ENCODE results near the gene CGRRF1.

DNA sequence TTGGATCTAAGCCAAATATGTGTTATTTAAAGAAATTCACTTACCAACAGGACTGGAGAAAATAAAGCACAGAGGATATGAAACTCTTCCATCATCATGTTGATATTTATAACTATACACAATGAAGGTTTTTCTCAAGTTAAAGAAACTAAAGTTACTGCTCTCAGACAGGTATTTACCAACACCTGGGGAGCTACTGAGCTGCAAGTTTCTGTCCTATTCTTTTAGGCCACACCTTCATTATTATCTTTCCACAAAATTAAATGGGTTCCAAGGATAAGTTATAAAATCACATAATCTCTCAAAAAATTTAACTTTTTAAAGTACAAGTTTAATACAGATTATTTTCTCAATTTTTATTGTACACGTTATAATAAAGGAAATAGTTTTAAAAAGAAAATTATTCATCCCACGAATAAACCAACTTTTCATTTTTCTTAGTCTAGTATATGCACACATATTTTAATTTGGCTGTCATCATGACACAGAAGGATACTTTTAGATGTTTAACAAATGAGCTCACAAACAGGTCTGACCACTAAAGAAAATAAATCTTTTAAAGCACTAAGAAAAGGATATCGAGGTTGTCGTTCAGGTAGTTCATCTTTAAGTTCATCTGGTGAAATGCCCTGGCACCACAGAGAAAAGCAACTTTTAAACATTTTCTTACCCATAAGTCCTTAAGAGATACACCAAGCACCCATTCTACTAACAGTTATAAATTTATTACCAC lies 28.7 kb upstream of the CGRRF1 start:
- TF ChIP-seq, protein P1, sequence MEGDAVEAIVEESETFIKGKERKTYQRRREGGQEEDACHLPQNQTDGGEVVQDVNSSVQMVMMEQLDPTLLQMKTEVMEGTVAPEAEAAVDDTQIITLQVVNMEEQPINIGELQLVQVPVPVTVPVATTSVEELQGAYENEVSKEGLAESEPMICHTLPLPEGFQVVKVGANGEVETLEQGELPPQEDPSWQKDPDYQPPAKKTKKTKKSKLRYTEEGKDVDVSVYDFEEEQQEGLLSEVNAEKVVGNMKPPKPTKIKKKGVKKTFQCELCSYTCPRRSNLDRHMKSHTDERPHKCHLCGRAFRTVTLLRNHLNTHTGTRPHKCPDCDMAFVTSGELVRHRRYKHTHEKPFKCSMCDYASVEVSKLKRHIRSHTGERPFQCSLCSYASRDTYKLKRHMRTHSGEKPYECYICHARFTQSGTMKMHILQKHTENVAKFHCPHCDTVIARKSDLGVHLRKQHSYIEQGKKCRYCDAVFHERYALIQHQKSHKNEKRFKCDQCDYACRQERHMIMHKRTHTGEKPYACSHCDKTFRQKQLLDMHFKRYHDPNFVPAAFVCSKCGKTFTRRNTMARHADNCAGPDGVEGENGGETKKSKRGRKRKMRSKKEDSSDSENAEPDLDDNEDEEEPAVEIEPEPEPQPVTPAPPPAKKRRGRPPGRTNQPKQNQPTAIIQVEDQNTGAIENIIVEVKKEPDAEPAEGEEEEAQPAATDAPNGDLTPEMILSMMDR (IDR thresholded peaks at IDR 0.05), result no peak
- no peak for TF ChIP-seq ZFX (IDR thresholded peaks at IDR 0.05; ENCODE audit: borderline replicate concordance)
